Measurements from ENCODE around the gene ZIM2. TPM values are rescaled to one million over a fixed set of nuclear protein-coding genes. Genes with fewer than 3 reads are reported as not detected.

Gene ZIM2
- total RNA-seq, 1 donor from 2014 or later, result 0.74 TPM

DNA sequence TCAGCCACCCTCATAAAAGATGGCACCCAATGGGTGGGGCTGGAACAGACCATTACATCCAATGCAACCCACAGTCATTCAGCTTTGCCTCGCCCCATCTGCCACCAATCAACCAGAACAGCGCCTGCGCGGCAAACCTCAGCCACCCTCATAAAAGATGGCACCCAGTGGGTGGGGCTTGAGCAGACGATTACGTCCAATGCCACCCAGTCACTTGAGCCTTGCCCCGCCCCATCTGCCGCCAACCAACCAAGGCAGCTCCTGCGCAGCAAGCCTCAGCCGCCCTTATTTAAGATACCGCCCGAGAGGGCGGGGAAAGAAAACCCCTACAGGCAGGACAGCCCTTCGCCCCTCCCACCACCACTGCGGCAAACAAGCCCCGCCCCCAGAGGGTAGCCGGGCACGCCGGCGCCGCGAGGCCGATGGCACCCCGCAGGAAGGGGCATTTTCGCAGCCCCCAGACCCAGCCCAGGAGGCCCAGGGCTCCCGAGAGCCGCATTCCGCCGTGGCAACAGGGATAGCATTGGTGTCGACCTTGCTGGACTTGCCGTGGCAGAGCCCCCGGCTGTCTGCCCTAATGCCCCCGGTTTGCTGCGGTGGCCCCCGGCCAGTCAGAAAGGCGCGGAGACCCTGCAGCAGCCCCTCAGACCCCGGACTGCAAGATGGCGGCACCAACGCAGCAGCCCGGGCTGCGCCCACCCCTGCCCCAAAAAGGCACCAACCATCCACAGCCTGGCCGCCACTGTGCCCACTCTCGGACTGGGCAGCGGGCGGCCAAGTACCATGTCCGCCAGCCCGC is 675 bp downstream of the ZIM2 start:
- no peaks in the 10 kb centered on the region for H3K9me3 ChIP-seq
- DNase-seq (ENCODE audit: extremely low spot score in 2 of 2), result peak in 1 of 2 donors; percentile 97
- intact Hi-C loops (cut with DNase I), result no loop called here

DNA sequence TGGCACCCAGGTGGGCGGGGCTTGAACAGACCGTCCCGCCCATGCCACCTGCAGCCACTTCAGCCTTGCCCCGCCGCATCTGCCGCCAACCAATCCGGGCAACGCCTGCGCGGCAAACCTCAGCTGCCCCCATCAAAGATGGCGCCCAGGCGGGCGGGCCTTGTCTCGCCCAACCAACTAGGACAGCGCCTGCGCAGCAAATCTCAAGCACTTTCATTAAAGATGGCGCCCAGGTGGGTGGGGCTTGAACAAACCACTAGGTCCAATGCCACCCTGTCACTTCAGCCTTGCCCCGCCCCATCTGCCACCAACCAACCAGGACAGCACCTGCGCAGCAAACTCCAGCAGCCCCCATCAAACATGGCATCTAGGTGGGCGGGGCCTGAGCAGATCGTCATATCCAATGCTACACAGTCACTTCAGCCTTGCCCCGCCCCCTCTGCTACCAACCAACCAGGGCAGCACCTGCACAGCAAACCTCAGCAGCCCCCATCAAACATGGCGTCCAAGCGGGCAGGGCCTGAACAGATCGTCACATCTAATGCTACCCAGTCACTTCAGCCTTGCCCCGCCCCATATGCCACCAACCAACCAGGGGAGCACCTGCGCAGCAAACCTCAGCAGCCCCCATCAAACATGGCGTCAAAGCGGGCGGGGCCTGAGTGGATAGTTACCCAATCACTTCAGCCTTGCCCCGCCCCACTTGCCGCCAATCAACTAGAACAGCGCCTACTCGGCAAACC is 1.4 kb downstream of the ZIM2 start:
- TF ChIP-seq POLR2AphosphoS5 (IDR thresholded peaks at IDR 0.05; ENCODE audit: insufficient read depth in 1 of 2, low read depth in 1 of 2) (peak in 1 of 2 donors; percentile 68), POLR2A (IDR thresholded peaks at IDR 0.05) (no peak)
- TF ChIP-seq, protein P1, sequence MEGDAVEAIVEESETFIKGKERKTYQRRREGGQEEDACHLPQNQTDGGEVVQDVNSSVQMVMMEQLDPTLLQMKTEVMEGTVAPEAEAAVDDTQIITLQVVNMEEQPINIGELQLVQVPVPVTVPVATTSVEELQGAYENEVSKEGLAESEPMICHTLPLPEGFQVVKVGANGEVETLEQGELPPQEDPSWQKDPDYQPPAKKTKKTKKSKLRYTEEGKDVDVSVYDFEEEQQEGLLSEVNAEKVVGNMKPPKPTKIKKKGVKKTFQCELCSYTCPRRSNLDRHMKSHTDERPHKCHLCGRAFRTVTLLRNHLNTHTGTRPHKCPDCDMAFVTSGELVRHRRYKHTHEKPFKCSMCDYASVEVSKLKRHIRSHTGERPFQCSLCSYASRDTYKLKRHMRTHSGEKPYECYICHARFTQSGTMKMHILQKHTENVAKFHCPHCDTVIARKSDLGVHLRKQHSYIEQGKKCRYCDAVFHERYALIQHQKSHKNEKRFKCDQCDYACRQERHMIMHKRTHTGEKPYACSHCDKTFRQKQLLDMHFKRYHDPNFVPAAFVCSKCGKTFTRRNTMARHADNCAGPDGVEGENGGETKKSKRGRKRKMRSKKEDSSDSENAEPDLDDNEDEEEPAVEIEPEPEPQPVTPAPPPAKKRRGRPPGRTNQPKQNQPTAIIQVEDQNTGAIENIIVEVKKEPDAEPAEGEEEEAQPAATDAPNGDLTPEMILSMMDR (IDR thresholded peaks at IDR 0.05), result no peak
- peak overlapping the region; percentile 46 to 54 for H3K4me3 ChIP-seq
- H3K9me3 ChIP-seq, result no peaks in the 10 kb centered on the region
- H3K27me3 ChIP-seq, result no peaks in the 10 kb centered on the region
- peak in 1 of 2 donors; percentile 99 for DNase-seq (ENCODE audit: extremely low spot score in 2 of 2)
- H3K4me1 ChIP-seq, result no peaks in the 10 kb centered on the region
- intact Hi-C loops (cut with DNase I), result no loop called here
- no peaks in the 10 kb centered on the region for H3K36me3 ChIP-seq
- H3K27ac ChIP-seq, result peak overlapping the region; percentile 83

More for the DNA sequence above, 675 bp downstream of the ZIM2 start:
- no peaks in the 10 kb centered on the region for H3K4me1 ChIP-seq
- H3K36me3 ChIP-seq, result no peaks in the 10 kb centered on the region
- H3K27me3 ChIP-seq, result no peaks in the 10 kb centered on the region
- H3K27ac ChIP-seq, result peak overlapping the region; percentile 55
- TF ChIP-seq POLR2A (IDR thresholded peaks at IDR 0.05), result no peak
- peak in 1 of 2 donors; percentile 15 for TF ChIP-seq POLR2AphosphoS5 (IDR thresholded peaks at IDR 0.05; ENCODE audit: insufficient read depth in 1 of 2, low read depth in 1 of 2)
- H3K4me3 ChIP-seq, result peak overlapping the region; percentile 54 to 57

DNA sequence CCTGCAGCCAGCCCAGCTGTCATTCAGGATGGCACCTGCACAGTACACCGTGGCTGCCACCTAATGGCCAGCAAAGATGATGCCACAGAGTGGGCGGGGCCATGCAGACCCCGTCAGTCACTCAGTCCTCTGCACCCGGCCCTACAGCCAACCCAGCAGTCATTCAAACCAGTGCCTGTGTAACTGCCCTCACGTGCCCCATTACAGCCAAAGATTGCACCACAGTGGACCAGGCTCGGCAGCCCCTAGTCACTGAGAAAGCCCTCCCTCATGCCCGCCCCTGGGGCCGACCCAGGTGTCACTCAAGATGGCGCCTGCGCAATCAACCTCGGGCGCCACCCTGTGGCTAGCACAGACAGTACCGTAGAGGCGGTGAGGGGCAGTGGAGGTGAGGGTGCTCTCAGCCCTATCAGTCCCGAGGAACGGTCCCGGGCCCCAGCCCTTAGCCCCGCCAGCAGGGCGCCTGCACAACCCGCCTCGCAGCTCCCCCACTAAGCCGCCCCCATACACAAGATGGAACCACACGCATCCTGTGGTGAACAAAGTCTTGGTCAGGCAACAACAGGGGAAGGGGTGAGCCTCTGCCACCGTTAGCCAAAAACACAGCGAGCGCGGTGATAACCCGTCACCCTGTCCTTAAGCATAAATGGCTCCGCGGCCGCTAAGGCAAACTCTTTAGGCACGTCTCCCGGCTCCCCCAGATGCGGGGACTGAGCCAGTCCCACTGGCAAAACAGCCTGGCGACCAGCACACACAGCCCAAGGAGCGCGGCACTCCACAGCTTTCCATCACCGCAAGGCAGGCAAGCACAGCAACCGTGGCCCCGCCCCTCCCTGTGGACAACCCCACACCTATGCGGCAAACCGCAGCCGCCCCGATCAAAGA is 2.3 kb downstream of the ZIM2 start:
- Histone ChIP-seq H3K9me3 (no peaks in the 10 kb centered on the region), H3K4me3 (peak overlapping the region; percentile 42 to 46), H3K27ac (peak overlapping the region; percentile 83), H3K4me1 (no peaks in the 10 kb centered on the region), H3K36me3 (no peaks in the 10 kb centered on the region), H3K27me3 (no peaks in the 10 kb centered on the region)
- TF ChIP-seq POLR2A (IDR thresholded peaks at IDR 0.05) (no peak), POLR2AphosphoS5 (IDR thresholded peaks at IDR 0.05; ENCODE audit: insufficient read depth in 1 of 2, low read depth in 1 of 2) (peak in 1 of 2 donors; percentile 54)
- TF ChIP-seq, protein P1 (IDR thresholded peaks at IDR 0.05), result peak in 1 of 3 experiments; percentile 26
- intact Hi-C loops (cut with DNase I), result no loop called here
- peak in 1 of 2 donors; percentile 90 for DNase-seq (ENCODE audit: extremely low spot score in 2 of 2)

DNA sequence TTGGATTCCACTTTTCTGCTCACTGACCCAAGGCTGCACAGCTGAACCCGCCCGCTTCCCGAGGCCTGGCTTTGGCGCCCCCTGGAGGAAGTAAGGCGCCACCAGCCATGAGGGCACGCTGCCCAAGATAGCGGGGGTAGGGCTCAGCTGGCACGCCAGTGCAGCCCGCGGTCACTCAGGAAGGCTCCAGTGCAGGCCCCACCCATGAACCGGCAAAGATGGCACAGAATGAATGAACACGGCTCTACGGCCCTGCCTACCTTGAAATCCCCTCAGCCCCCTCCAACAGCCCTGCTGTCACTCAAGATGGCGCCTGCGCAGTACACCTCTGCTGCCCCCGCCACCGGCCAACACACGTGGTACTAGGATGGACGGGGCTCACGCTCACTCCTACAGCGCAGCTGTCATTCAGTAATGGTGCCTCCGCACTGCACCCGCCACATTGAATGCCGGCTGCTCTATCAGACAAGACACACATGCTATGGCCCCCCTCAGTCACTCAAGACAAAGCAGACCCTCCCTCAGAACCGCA is 3.0 kb downstream of the ZIM2 start:
- no peaks in the 10 kb centered on the region for H3K27me3 ChIP-seq
- peak overlapping the region; percentile 83 for H3K27ac ChIP-seq
- DNase-seq (ENCODE audit: extremely low spot score in 2 of 2), result no peak
- peak overlapping the region; percentile 42 to 46 for H3K4me3 ChIP-seq
- no peaks in the 10 kb centered on the region for H3K36me3 ChIP-seq
- intact Hi-C loops (cut with DNase I), result no loop called here
- H3K4me1 ChIP-seq, result no peaks in the 10 kb centered on the region
- TF ChIP-seq, protein P1 (IDR thresholded peaks at IDR 0.05), result peak in 1 of 3 experiments; percentile 29
- no peak for TF ChIP-seq POLR2A (IDR thresholded peaks at IDR 0.05)
- peak in 1 of 2 donors; percentile 17 for TF ChIP-seq POLR2AphosphoS5 (IDR thresholded peaks at IDR 0.05; ENCODE audit: insufficient read depth in 1 of 2, low read depth in 1 of 2)
- H3K9me3 ChIP-seq, result no peaks in the 10 kb centered on the region

All from vagina (tissue), 2 donors.